Astrocyte (in vitro differentiated cells and primary cell): ENCODE data around the gene SMIM14.
"Not testable (repeated sequence)": the region's sequence is repeated elsewhere in the genome, so short reads cannot be mapped to it uniquely, and the experiment has no call there.

Experiments
- EZH2 ChIP-seq: IDR thresholded peaks from 2 replicates; pipeline ENCODE4 v1.6.1; 2012; ENCODE audit warnings: mild to moderate bottlenecking, low read length, inconsistent platforms; ENCODE audit not compliant: insufficient read depth
- TF ChIP-seq, protein P1 (sequence below): IDR thresholded peaks from 2 replicates; pipeline ENCODE4 v1.5.1; 2011; ENCODE audit warnings: low read depth, mild to moderate bottlenecking, inconsistent platforms, low read length, moderate library complexity; ENCODE audit not compliant: insufficient read depth

DNA sequence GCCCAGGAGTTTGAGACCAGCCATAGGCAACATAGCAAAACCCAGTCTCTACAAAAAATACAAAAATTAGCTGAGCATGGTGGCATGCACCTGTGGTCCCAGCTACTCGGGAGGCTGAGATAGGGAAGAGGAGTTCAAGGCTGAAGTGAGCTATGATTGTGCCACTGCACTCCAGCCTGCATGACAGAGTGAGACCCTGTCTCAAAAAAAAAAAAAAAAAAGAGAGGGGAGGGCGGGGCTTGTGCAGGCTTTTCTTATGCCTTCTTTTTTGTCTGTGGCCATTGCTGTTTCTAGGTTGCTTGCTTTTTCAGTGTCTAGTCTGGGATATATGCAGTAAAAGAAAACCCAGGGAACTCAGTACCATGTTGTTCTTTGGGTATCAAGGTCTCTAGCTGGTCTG, 42.3 kb upstream of the SMIM14 start:
- TF ChIP-seq, protein P1, sequence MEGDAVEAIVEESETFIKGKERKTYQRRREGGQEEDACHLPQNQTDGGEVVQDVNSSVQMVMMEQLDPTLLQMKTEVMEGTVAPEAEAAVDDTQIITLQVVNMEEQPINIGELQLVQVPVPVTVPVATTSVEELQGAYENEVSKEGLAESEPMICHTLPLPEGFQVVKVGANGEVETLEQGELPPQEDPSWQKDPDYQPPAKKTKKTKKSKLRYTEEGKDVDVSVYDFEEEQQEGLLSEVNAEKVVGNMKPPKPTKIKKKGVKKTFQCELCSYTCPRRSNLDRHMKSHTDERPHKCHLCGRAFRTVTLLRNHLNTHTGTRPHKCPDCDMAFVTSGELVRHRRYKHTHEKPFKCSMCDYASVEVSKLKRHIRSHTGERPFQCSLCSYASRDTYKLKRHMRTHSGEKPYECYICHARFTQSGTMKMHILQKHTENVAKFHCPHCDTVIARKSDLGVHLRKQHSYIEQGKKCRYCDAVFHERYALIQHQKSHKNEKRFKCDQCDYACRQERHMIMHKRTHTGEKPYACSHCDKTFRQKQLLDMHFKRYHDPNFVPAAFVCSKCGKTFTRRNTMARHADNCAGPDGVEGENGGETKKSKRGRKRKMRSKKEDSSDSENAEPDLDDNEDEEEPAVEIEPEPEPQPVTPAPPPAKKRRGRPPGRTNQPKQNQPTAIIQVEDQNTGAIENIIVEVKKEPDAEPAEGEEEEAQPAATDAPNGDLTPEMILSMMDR = not testable (repeated sequence)
- TF ChIP-seq EZH2 = not testable (repeated sequence)
